ENCODE results near the gene WFDC12.

Gene WFDC12

GRCh38 chr20:45128099-45128498 is 3.8 kb upstream of the WFDC12 start:
- Histone ChIP-seq H2BK15ac (ENCODE audit: low read depth, poor library complexity, severe bottlenecking) (no peak overlapping the region), H3K18ac (ENCODE audit: low read depth in 1 of 2, low read length in 2 of 2) (no peak overlapping the region), H4K91ac (ENCODE audit: low read length) (no peak overlapping the region), H3K9ac (ENCODE audit: low read length) (no peak overlapping the region), H3K4me3 (ENCODE audit: insufficient read depth in 1 of 2, low read depth in 1 of 2, low read length in 2 of 2) (no peak overlapping the region), H3K23ac (ENCODE audit: low read length in 2 of 2) (no peak overlapping the region), H3K9me3 (ENCODE audit: control insufficient read depth, low read length) (no peaks in the 10 kb centered on the region), H2BK12ac (ENCODE audit: low read length in 2 of 2) (no peak overlapping the region), H3K14ac (ENCODE audit: low read length in 2 of 2) (no peak overlapping the region), H2AK5ac (ENCODE audit: low read length, severe bottlenecking) (no peak overlapping the region), H3K4me1 (ENCODE audit: control insufficient read depth, insufficient read depth, low read depth, low read length) (no peaks in the 10 kb centered on the region), H2AFZ (ENCODE audit: low read depth, low read length) (no peak overlapping the region), H2BK5ac (ENCODE audit: low read depth, low read length, poor library complexity, severe bottlenecking) (no peak overlapping the region), H3K27ac (ENCODE audit: low read length, poor library complexity, severe bottlenecking) (no peak overlapping the region), H3K27me3 (ENCODE audit: control insufficient read depth in 1 of 2, insufficient read depth in 1 of 2, low read length in 2 of 2) (peaks cover 25 to 47% of the 10 kb centered on the region in 2 experiments), H2BK120ac (ENCODE audit: low read depth, low read length) (no peak overlapping the region), H3K36me3 (ENCODE audit: control insufficient read depth in 1 of 2, insufficient read depth in 2 of 2, low read depth in 1 of 2, low read length in 2 of 2) (no peaks in the 10 kb centered on the region), H3K79me1 (replicated peaks; ENCODE audit: low read length, poor library complexity, severe bottlenecking) (no peaks in the 10 kb centered on the region), H4K8ac (ENCODE audit: low read length) (no peak overlapping the region), H3K4me2 (ENCODE audit: low read length, poor library complexity, severe bottlenecking) (no peak overlapping the region), H3K4ac (ENCODE audit: low read depth in 1 of 2, low read length in 2 of 2) (no peak overlapping the region)
- WGBS = 87% methylated on average over 2 of the region's 2 CpGs
- no peak for DNase-seq

GRCh38 chr20:45121388-45121787 is 2.9 kb downstream of the WFDC12 start:
- 80% methylated on average over 1 of the region's 2 CpGs for WGBS
- H2BK5ac ChIP-seq (ENCODE audit: low read depth, low read length, poor library complexity, severe bottlenecking) = no peak overlapping the region
- no peak overlapping the region for H3K9ac ChIP-seq (ENCODE audit: low read length)
- no peak overlapping the region for H3K23ac ChIP-seq (ENCODE audit: low read length in 2 of 2)
- no peak overlapping the region for H3K4me3 ChIP-seq (ENCODE audit: insufficient read depth in 1 of 2, low read depth in 1 of 2, low read length in 2 of 2)
- no peak overlapping the region for H2AK5ac ChIP-seq (ENCODE audit: low read length, severe bottlenecking)
- no peaks in the 10 kb centered on the region for H3K79me1 ChIP-seq (replicated peaks; ENCODE audit: low read length, poor library complexity, severe bottlenecking)
- DNase-seq = no peak
- no peak overlapping the region for H2BK12ac ChIP-seq (ENCODE audit: low read length in 2 of 2)
- H3K27me3 ChIP-seq (ENCODE audit: control insufficient read depth in 1 of 2, insufficient read depth in 1 of 2, low read length in 2 of 2) = peaks cover 29 to 49% of the 10 kb centered on the region in 2 experiments
- H3K27ac ChIP-seq (ENCODE audit: low read length, poor library complexity, severe bottlenecking) = no peak overlapping the region
- no peaks in the 10 kb centered on the region for H3K9me3 ChIP-seq (ENCODE audit: control insufficient read depth, low read length)
- no peak overlapping the region for H2AFZ ChIP-seq (ENCODE audit: low read depth, low read length)
- H4K8ac ChIP-seq (ENCODE audit: low read length) = no peak overlapping the region
- no peaks in the 10 kb centered on the region for H3K4me1 ChIP-seq (ENCODE audit: control insufficient read depth, insufficient read depth, low read depth, low read length)
- H2BK15ac ChIP-seq (ENCODE audit: low read depth, poor library complexity, severe bottlenecking) = no peak overlapping the region
- H3K4ac ChIP-seq (ENCODE audit: low read depth in 1 of 2, low read length in 2 of 2) = no peak overlapping the region
- no peak overlapping the region for H3K4me2 ChIP-seq (ENCODE audit: low read length, poor library complexity, severe bottlenecking)
- no peak overlapping the region for H4K91ac ChIP-seq (ENCODE audit: low read length)
- H3K36me3 ChIP-seq (ENCODE audit: control insufficient read depth in 1 of 2, insufficient read depth in 2 of 2, low read depth in 1 of 2, low read length in 2 of 2) = no peaks in the 10 kb centered on the region
- no peak overlapping the region for H3K14ac ChIP-seq (ENCODE audit: low read length in 2 of 2)
- no peak overlapping the region for H2BK120ac ChIP-seq (ENCODE audit: low read depth, low read length)
- H3K18ac ChIP-seq (ENCODE audit: low read depth in 1 of 2, low read length in 2 of 2) = no peak overlapping the region

GRCh38 chr20:45119556-45120266 is 4.6 kb downstream of the WFDC12 start:
- no peaks in the 10 kb centered on the region for H3K79me1 ChIP-seq (replicated peaks; ENCODE audit: low read length, poor library complexity, severe bottlenecking)
- 86% methylated on average over 2 of the region's 2 CpGs for WGBS
- H2BK120ac ChIP-seq (ENCODE audit: low read depth, low read length) = no peak overlapping the region
- no peak for DNase-seq
- no peak overlapping the region for H3K4ac ChIP-seq (ENCODE audit: low read depth in 1 of 2, low read length in 2 of 2)
- no peak overlapping the region for H3K4me3 ChIP-seq (ENCODE audit: insufficient read depth in 1 of 2, low read depth in 1 of 2, low read length in 2 of 2)
- no peaks in the 10 kb centered on the region for H3K9me3 ChIP-seq (ENCODE audit: control insufficient read depth, low read length)
- no peaks in the 10 kb centered on the region for H3K36me3 ChIP-seq (ENCODE audit: control insufficient read depth in 1 of 2, insufficient read depth in 2 of 2, low read depth in 1 of 2, low read length in 2 of 2)
- no peak overlapping the region for H3K9ac ChIP-seq (ENCODE audit: low read length)
- no peak overlapping the region for H2AK5ac ChIP-seq (ENCODE audit: low read length, severe bottlenecking)
- no peak overlapping the region for H3K23ac ChIP-seq (ENCODE audit: low read length in 2 of 2)
- H2AFZ ChIP-seq (ENCODE audit: low read depth, low read length) = no peak overlapping the region
- no peak overlapping the region for H3K4me2 ChIP-seq (ENCODE audit: low read length, poor library complexity, severe bottlenecking)
- H3K18ac ChIP-seq (ENCODE audit: low read depth in 1 of 2, low read length in 2 of 2) = no peak overlapping the region
- H4K8ac ChIP-seq (ENCODE audit: low read length) = no peak overlapping the region
- peaks cover 35 to 46% of the 10 kb centered on the region in 2 experiments for H3K27me3 ChIP-seq (ENCODE audit: control insufficient read depth in 1 of 2, insufficient read depth in 1 of 2, low read length in 2 of 2)
- H2BK15ac ChIP-seq (ENCODE audit: low read depth, poor library complexity, severe bottlenecking) = no peak overlapping the region
- no peak overlapping the region for H2BK12ac ChIP-seq (ENCODE audit: low read length in 2 of 2)
- no peak overlapping the region for H2BK5ac ChIP-seq (ENCODE audit: low read depth, low read length, poor library complexity, severe bottlenecking)
- H3K4me1 ChIP-seq (ENCODE audit: control insufficient read depth, insufficient read depth, low read depth, low read length) = no peaks in the 10 kb centered on the region
- H3K14ac ChIP-seq (ENCODE audit: low read length in 2 of 2) = no peak overlapping the region
- H3K27ac ChIP-seq (ENCODE audit: low read length, poor library complexity, severe bottlenecking) = no peak overlapping the region
- no peak overlapping the region for H4K91ac ChIP-seq (ENCODE audit: low read length)

GRCh38 chr20:45118028-45118427 is 6.2 kb downstream of the WFDC12 start:
- Histone ChIP-seq H2AK5ac (ENCODE audit: low read length, severe bottlenecking) (no peak overlapping the region), H3K14ac (ENCODE audit: low read length in 2 of 2) (no peak overlapping the region), H3K9me3 (ENCODE audit: control insufficient read depth, low read length) (no peaks in the 10 kb centered on the region), H3K4me1 (ENCODE audit: control insufficient read depth, insufficient read depth, low read depth, low read length) (no peaks in the 10 kb centered on the region), H2AFZ (ENCODE audit: low read depth, low read length) (no peak overlapping the region), H3K4ac (ENCODE audit: low read depth in 1 of 2, low read length in 2 of 2) (no peak overlapping the region), H2BK12ac (ENCODE audit: low read length in 2 of 2) (no peak overlapping the region), H2BK15ac (ENCODE audit: low read depth, poor library complexity, severe bottlenecking) (no peak overlapping the region), H4K91ac (ENCODE audit: low read length) (no peak overlapping the region), H3K27me3 (ENCODE audit: control insufficient read depth in 1 of 2, insufficient read depth in 1 of 2, low read length in 2 of 2) (peaks cover 35 to 47% of the 10 kb centered on the region in 2 experiments), H3K4me3 (ENCODE audit: insufficient read depth in 1 of 2, low read depth in 1 of 2, low read length in 2 of 2) (no peak overlapping the region), H3K23ac (ENCODE audit: low read length in 2 of 2) (no peak overlapping the region), H3K36me3 (ENCODE audit: control insufficient read depth in 1 of 2, insufficient read depth in 2 of 2, low read depth in 1 of 2, low read length in 2 of 2) (no peaks in the 10 kb centered on the region), H3K18ac (ENCODE audit: low read depth in 1 of 2, low read length in 2 of 2) (no peak overlapping the region), H2BK120ac (ENCODE audit: low read depth, low read length) (no peak overlapping the region), H3K27ac (ENCODE audit: low read length, poor library complexity, severe bottlenecking) (no peak overlapping the region), H2BK5ac (ENCODE audit: low read depth, low read length, poor library complexity, severe bottlenecking) (no peak overlapping the region), H3K9ac (ENCODE audit: low read length) (no peak overlapping the region), H3K4me2 (ENCODE audit: low read length, poor library complexity, severe bottlenecking) (no peak overlapping the region), H4K8ac (ENCODE audit: low read length) (no peak overlapping the region), H3K79me1 (replicated peaks; ENCODE audit: low read length, poor library complexity, severe bottlenecking) (no peaks in the 10 kb centered on the region)
- WGBS = no CpG with 5 or more reads among the region's 2 CpGs
- DNase-seq = no peak

Measured in mesenchymal stem cell (in vitro differentiated cells and primary cell).